HepG2 (cell line): ENCODE data around the gene ARFGEF2. TPM values are rescaled to one million over a fixed set of nuclear protein-coding genes. Genes with fewer than 3 reads are reported as not detected.

Experiments
- CENPT ChIP-seq: sonication (generic); formaldehyde crosslinking; IDR thresholded peaks from 2 replicates; pipeline ENCODE4 v1.8.0; 2022; ENCODE audit warnings: low read depth, mild to moderate bottlenecking, moderate library complexity, missing genetic modification reagents
- ELF1 ChIP-seq: sonication (generic); formaldehyde crosslinking; IDR thresholded peaks from 2 replicates; pipeline ENCODE4 v1.4.0; 2020; ENCODE audit warnings: missing genetic modification reagents
- FOXC1 ChIP-seq: sonication (generic); formaldehyde crosslinking; IDR thresholded peaks from 2 replicates; pipeline ENCODE4 v1.8.0; 2022; ENCODE audit warnings: mild to moderate bottlenecking, missing genetic modification reagents, borderline replicate concordance
- HOXA3 ChIP-seq: sonication (generic); formaldehyde crosslinking; IDR thresholded peaks from 2 replicates; pipeline ENCODE4 v1.5.0; 2020; ENCODE audit warnings: missing genetic modification reagents
- IRF2 ChIP-seq: IDR thresholded peaks from 2 replicates; pipeline ENCODE4 v1.6.1; 2018; ENCODE audit warnings: missing genetic modification reagents, missing compliant biosample characterization
- KAT7 ChIP-seq: IDR thresholded peaks from 2 replicates; pipeline ENCODE4 v1.6.1; 2018; ENCODE audit warnings: borderline replicate concordance, missing compliant biosample characterization
- MIXL1 ChIP-seq: IDR thresholded peaks from 2 replicates; pipeline ENCODE4 v1.6.1; 2016
- NCOA5 ChIP-seq: sonication (generic); formaldehyde crosslinking; IDR thresholded peaks from 2 replicates; pipeline ENCODE4 v1.4.0; 2020; ENCODE audit warnings: missing genetic modification reagents
- SOX13 ChIP-seq, 3 experiments: fragments of 450-650 bp in 1 of 3; sonication (generic) in 1 of 3; formaldehyde crosslinking in 1 of 3; IDR thresholded peaks in 2 of 3; conservative IDR thresholded peaks in 1 of 3; 2 replicates each; pipeline versions ENCODE4 v1.5.0 to v1.6.1; 2016 to 2020; ENCODE audit warnings: antibody characterized with exemption in 1 of 3, mild to moderate bottlenecking in 1 of 3, missing compliant biosample characterization in 1 of 3, missing genetic modification reagents in 1 of 3, moderate library complexity in 1 of 3
- WIZ ChIP-seq: sonication (generic); formaldehyde crosslinking; IDR thresholded peaks from 2 replicates; pipeline ENCODE4 v1.5.1; 2020; ENCODE audit warnings: mild to moderate bottlenecking, missing genetic modification reagents
- YEATS4 ChIP-seq: sonication (generic); formaldehyde crosslinking; IDR thresholded peaks from 2 replicates; pipeline ENCODE4 v1.4.0; 2020; ENCODE audit warnings: missing genetic modification reagents, borderline replicate concordance
- ZBTB1 ChIP-seq: sonication (generic); formaldehyde crosslinking; IDR thresholded peaks from 2 replicates; pipeline ENCODE4 v1.4.0; 2020; ENCODE audit warnings: missing genetic modification reagents, borderline replicate concordance
- ZNF17 ChIP-seq: sonication (generic); formaldehyde crosslinking; IDR thresholded peaks from 2 replicates; pipeline ENCODE4 v1.5.0; 2020; ENCODE audit warnings: mild to moderate bottlenecking, missing genetic modification reagents
- ZNF207 ChIP-seq: fragments of 450-650 bp; IDR thresholded peaks from 2 replicates; pipeline ENCODE4 v1.6.1; 2016; ENCODE audit warnings: antibody characterized with exemption, borderline replicate concordance
- ZNF225 ChIP-seq: sonication (generic); formaldehyde crosslinking; IDR thresholded peaks from 2 replicates; pipeline ENCODE4 v1.4.0; 2020; ENCODE audit warnings: mild to moderate bottlenecking, missing genetic modification reagents
- ZNF44 ChIP-seq: sonication (generic); formaldehyde crosslinking; IDR thresholded peaks from 2 replicates; pipeline ENCODE4 v1.5.1; 2020; ENCODE audit warnings: mild to moderate bottlenecking, missing genetic modification reagents
- ZNF839 ChIP-seq: sonication (generic); formaldehyde crosslinking; IDR thresholded peaks from 2 replicates; pipeline ENCODE4 v1.4.0; 2020; ENCODE audit warnings: missing genetic modification reagents, mild to moderate bottlenecking, borderline replicate concordance
- polyA plus RNA-seq, 8 experiments: library from polyadenylated mRNA; depleted of rRNA in 3 of 8; stranded (reverse) in 7 of 8; unstranded in 1 of 8; fragments of >200 nt; fragmentation: Illumina TruSeq in 4 of 8; extraction: Trizol in 4 of 8; gene quantifications; 2 replicates each; pipeline versions ENCODE4 v1.2.1 to v1.2.3, GENCODE V29; 2011 to 2016; ENCODE audit warnings: low read depth in 4 of 8, missing spikeins in 1 of 8, mixed read lengths in 1 of 8; ENCODE audit not compliant: insufficient read depth in 1 of 8
- total RNA-seq, 5 experiments: library from RNA; depleted of rRNA; stranded (reverse); fragments of >200 nt; fragmentation: Illumina TruSeq; extraction: Trizol; gene quantifications; 2 replicates each; pipeline ENCODE4 v1.2.3, GENCODE V29; 2016; ENCODE audit warnings: low read depth in 1 of 5
- TF ChIP-seq, protein P1 (sequence below): conservative IDR thresholded peaks from 2 replicates; pipeline ENCODE4 v1.6.1; 2018; ENCODE audit warnings: missing genetic modification reagents
- TF ChIP-seq, protein P2 (sequence below): IDR thresholded peaks from 2 replicates; pipeline ENCODE4 v1.6.1; 2016; ENCODE audit warnings: low read depth, control low read depth
- TF ChIP-seq, protein P3 (sequence below): sonication (generic); formaldehyde crosslinking; IDR thresholded peaks from 2 replicates; pipeline ENCODE4 v1.4.0; 2020; ENCODE audit warnings: missing genetic modification reagents
- TF ChIP-seq, protein P4 (sequence below): IDR thresholded peaks from 2 replicates; pipeline ENCODE4 v1.6.1; 2012; ENCODE audit warnings: low read depth, low read length, improper control_type of control experiment
- TF ChIP-seq, protein P5 (sequence below): sonication (generic); formaldehyde crosslinking; IDR thresholded peaks from 2 replicates; pipeline ENCODE4 v1.4.0; 2020; ENCODE audit warnings: missing genetic modification reagents

Gene ARFGEF2
- total and polyA plus RNA-seq, 2 of the 13 experiments (the other 11 are each of a cell fraction or from before 2014, with no cell fraction given), result 44.0 to 60.8 TPM

DNA sequence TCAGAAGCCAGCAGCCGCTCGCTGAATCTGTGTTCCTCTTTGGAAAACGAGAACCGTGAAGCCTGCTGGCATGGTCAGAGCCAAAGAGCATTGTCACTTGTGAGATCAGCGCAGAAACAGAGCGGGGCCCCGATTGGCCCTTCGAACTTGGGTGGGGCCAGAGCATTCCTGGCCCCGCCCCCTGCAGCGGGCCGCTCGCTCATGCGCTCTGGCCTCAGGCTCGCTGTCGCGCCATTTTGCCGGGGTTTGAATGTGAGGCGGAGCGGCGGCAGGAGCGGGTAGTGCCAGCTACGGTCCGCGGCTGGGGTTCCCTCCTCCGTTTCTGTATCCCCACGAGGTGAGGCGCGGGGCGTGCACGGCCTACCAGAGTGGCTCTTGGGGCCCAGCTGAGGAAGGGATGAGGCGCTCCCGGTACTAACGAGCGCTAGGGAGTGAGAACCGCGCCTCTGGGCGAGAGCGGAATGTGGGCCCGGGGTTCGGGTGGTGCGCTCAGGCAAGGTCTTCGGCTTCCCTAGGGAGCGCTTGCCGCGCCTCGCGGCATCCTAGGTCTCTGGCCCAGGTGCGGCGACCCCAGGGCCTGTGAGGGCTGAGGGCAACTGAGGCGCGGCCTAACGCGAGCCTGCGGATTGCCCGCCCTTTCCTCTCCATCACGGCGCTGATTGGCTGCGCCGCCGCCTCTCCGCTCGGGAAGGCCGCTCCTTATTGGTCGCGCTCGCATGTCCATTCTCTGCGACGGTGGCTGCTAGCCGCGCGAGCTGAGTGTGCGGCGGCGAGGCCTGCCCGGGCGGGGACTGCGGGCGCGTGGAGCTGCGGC, 124.8 kb downstream of the ARFGEF2 start, which contains the start of gene CSE1L (continued):
- TF ChIP-seq SOX13 (IDR thresholded peaks at IDR 0.05) (no peak; the same call in 1 of the 2 replicates), SOX13 (CRISPR knock-in tag; conservative IDR thresholded peaks at IDR 0.05 in 1 of 2, IDR thresholded peaks at IDR 0.05 in 1 of 2) (peak in 1 of 2 experiments; percentile 6; a peak in 1 of 4 replicates), ZNF839 (CRISPR knock-in tag) (0 out of 2 replicates have a peak, but pooled peaks have one; percentile 39), WIZ (CRISPR knock-in tag) (peak; percentile 75), ZNF17 (CRISPR knock-in tag) (0 out of 2 replicates have a peak, but pooled peaks have one; percentile 11), KAT7 (peak; percentile 96; the same call in 1 of the 2 replicates), ZNF225 (CRISPR knock-in tag) (peak; percentile 97), FOXC1 (CRISPR knock-in tag) (peak; percentile 96), ZNF44 (CRISPR knock-in tag) (peak; percentile 88; the same call in 1 of the 2 replicates), NCOA5 (CRISPR knock-in tag) (peak; percentile 98), ELF1 (CRISPR knock-in tag) (peak; percentile 39; the same call in 1 of the 2 replicates), MIXL1 (no peak), IRF2 (CRISPR knock-in tag) (peak; percentile 75; the same call in 1 of the 2 replicates), ZBTB1 (CRISPR knock-in tag) (0 out of 2 replicates have a peak, but pooled peaks have one; percentile 67), YEATS4 (peak; percentile 98), CENPT (CRISPR knock-in tag) (no peak; the same call in 1 of the 2 replicates), HOXA3 (CRISPR knock-in tag) (peak; percentile 84), ZNF207 (no peak)
- TF ChIP-seq, protein P1, sequence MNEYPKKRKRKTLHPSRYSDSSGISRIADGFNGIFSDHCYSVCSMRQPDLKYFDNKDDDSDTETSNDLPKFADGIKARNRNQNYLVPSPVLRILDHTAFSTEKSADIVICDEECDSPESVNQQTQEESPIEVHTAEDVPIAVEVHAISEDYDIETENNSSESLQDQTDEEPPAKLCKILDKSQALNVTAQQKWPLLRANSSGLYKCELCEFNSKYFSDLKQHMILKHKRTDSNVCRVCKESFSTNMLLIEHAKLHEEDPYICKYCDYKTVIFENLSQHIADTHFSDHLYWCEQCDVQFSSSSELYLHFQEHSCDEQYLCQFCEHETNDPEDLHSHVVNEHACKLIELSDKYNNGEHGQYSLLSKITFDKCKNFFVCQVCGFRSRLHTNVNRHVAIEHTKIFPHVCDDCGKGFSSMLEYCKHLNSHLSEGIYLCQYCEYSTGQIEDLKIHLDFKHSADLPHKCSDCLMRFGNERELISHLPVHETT (CRISPR knock-in tag), result peak; percentile 75
- TF ChIP-seq, protein P2, sequence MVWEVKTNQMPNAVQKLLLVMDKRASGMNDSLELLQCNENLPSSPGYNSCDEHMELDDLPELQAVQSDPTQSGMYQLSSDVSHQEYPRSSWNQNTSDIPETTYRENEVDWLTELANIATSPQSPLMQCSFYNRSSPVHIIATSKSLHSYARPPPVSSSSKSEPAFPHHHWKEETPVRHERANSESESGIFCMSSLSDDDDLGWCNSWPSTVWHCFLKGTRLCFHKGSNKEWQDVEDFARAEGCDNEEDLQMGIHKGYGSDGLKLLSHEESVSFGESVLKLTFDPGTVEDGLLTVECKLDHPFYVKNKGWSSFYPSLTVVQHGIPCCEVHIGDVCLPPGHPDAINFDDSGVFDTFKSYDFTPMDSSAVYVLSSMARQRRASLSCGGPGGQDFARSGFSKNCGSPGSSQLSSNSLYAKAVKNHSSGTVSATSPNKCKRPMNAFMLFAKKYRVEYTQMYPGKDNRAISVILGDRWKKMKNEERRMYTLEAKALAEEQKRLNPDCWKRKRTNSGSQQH, result peak; percentile 88
- TF ChIP-seq, protein P3, sequence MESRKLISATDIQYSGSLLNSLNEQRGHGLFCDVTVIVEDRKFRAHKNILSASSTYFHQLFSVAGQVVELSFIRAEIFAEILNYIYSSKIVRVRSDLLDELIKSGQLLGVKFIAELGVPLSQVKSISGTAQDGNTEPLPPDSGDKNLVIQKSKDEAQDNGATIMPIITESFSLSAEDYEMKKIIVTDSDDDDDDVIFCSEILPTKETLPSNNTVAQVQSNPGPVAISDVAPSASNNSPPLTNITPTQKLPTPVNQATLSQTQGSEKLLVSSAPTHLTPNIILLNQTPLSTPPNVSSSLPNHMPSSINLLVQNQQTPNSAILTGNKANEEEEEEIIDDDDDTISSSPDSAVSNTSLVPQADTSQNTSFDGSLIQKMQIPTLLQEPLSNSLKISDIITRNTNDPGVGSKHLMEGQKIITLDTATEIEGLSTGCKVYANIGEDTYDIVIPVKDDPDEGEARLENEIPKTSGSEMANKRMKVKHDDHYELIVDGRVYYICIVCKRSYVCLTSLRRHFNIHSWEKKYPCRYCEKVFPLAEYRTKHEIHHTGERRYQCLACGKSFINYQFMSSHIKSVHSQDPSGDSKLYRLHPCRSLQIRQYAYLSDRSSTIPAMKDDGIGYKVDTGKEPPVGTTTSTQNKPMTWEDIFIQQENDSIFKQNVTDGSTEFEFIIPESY (CRISPR knock-in tag), result no peak; the same call in 1 of the 2 replicates
- TF ChIP-seq, protein P4, sequence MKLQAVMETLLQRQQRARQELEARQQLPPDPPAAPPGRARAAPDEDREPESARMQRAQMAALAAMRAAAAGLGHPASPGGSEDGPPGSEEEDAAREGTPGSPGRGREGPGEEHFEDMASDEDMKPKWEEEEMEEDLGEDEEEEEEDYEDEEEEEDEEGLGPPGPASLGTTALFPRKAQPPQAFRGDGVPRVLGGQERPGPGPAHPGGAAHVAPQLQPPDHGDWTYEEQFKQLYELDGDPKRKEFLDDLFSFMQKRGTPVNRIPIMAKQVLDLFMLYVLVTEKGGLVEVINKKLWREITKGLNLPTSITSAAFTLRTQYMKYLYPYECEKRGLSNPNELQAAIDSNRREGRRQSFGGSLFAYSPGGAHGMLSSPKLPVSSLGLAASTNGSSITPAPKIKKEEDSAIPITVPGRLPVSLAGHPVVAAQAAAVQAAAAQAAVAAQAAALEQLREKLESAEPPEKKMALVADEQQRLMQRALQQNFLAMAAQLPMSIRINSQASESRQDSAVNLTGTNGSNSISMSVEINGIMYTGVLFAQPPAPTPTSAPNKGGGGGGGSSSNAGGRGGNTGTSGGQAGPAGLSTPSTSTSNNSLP, result no peak; the same call in 1 of the 2 replicates
- TF ChIP-seq, protein P5, sequence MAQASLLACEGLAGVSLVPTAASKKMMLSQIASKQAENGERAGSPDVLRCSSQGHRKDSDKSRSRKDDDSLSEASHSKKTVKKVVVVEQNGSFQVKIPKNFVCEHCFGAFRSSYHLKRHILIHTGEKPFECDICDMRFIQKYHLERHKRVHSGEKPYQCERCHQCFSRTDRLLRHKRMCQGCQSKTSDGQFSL, result peak; percentile 83
